H1 (cell line): ENCODE measurements around the gene CFDP1. TPM values are rescaled to one million over a fixed set of nuclear protein-coding genes. Genes with fewer than 3 reads are reported as not detected.

ENCODE experiments used
- CTCF ChIA-PET: fragments of 300-600 bp; sonication (Branson Sonifier 250); formaldehyde crosslinking; loops from one replicate; lab custom pipeline; 2021; ENCODE audit not compliant: partially characterized antibody; lab: Charles Lee
- POLR2A ChIA-PET: fragments of 300-600 bp; sonication (Branson Sonifier 250); formaldehyde crosslinking; loops from one replicate; lab custom pipeline; 2021; ENCODE audit warnings: inconsistent platforms; ENCODE audit not compliant: partially characterized antibody; lab: Charles Lee
- DNase-seq, 2 experiments: peaks; one replicate each; pipeline versions ENCODE4 v3.0.0 to v3.0.0-alpha.2; 2010 to 2022; ENCODE audit warnings: low spot score in 2 of 2, low read depth in 1 of 2, mixed read lengths in 1 of 2
- FAIRE-seq: peaks from 2 replicates; lab custom pipeline; 2011; peaks lifted over from hg19 to GRCh38; lab: Jason Lieb, UNC
- H2AFZ ChIP-seq: 2 replicates; pipeline ENCODE4 v1.8.1; 2012; ENCODE audit warnings: low read length, inconsistent platforms
- H2AK5ac ChIP-seq: 2 replicates; pipeline ENCODE4 v1.6.1; 2013; ENCODE audit warnings: low read depth, low read length
- H2BK120ac ChIP-seq: replicated peaks from 2 replicates; pipeline ENCODE3; 2013; ENCODE audit warnings: low read depth, low read length, inconsistent platforms
- H2BK12ac ChIP-seq: 2 replicates; pipeline ENCODE4 v1.6.1; 2013; ENCODE audit warnings: low read depth, low read length
- H2BK15ac ChIP-seq: 2 replicates; pipeline ENCODE4 v1.6.1; 2013; ENCODE audit warnings: low read length
- H2BK20ac ChIP-seq: 2 replicates; pipeline ENCODE4 v1.6.1; 2013; ENCODE audit warnings: low read length
- H2BK5ac ChIP-seq: 2 replicates; pipeline ENCODE4 v1.6.1; 2013; ENCODE audit warnings: low read depth, low read length
- H3K14ac ChIP-seq: 2 replicates; pipeline ENCODE4 v1.6.1; 2013; ENCODE audit warnings: inconsistent platforms; ENCODE audit not compliant: insufficient read length
- H3K18ac ChIP-seq: 2 replicates; pipeline ENCODE4 v1.6.1; 2013; ENCODE audit warnings: low read length; ENCODE audit errors: extremely low read depth
- H3K23ac ChIP-seq: 2 replicates; pipeline ENCODE4 v1.6.1; 2013; ENCODE audit warnings: inconsistent platforms; ENCODE audit not compliant: insufficient read length
- H3K23me2 ChIP-seq: 2 replicates; pipeline ENCODE4 v1.6.1; 2013; ENCODE audit warnings: low read depth, low read length
- H3K27ac ChIP-seq: 2 replicates; pipeline ENCODE4 v1.6.1; 2011; ENCODE audit warnings: low read depth, low read length, inconsistent platforms
- H3K27me3 ChIP-seq, 4 experiments: replicated peaks in 1 of 4; 1 replicate in 1 of 4; 2 replicates in 3 of 4; pipeline versions ENCODE4 v1.6.1 to v1.8.1; 2011 to 2013; ENCODE audit warnings: low read length in 3 of 4, mild to moderate bottlenecking in 3 of 4, inconsistent platforms in 2 of 4, mixed read lengths in 2 of 4, moderate library complexity in 1 of 4; ENCODE audit not compliant: control insufficient read depth in 3 of 4, insufficient read depth in 3 of 4; ENCODE audit errors: extremely low read depth in 1 of 4
- H3K36me3 ChIP-seq, 4 experiments: 2 replicates each; pipeline versions ENCODE4 v1.6.1 to v1.8.1; 2011 to 2013; ENCODE audit warnings: mild to moderate bottlenecking in 4 of 4, low read length in 3 of 4, moderate library complexity in 2 of 4, control low read depth in 1 of 4, inconsistent platforms in 1 of 4; ENCODE audit not compliant: insufficient read depth in 4 of 4, control insufficient read depth in 2 of 4
- H3K4ac ChIP-seq: replicated peaks from 2 replicates; pipeline ENCODE3; 2013; ENCODE audit warnings: low read length, low read depth, mixed read lengths, inconsistent platforms; ENCODE audit not compliant: insufficient read length
- H3K4me1 ChIP-seq, 4 experiments: replicated peaks in 1 of 4; 1 replicate in 1 of 4; 2 replicates in 3 of 4; pipeline versions ENCODE4 v1.6.1 to v1.8.1; 2011 to 2013; ENCODE audit warnings: low read length in 3 of 4, inconsistent platforms in 2 of 4, mixed read lengths in 1 of 4; ENCODE audit not compliant: insufficient read depth in 4 of 4, control insufficient read depth in 3 of 4
- H3K4me2 ChIP-seq, 2 experiments: 2 replicates each; pipeline versions ENCODE4 v1.6.1 to v1.8.1; 2011 to 2013; ENCODE audit warnings: low read depth in 2 of 2, low read length in 2 of 2, control low read depth in 1 of 2, inconsistent platforms in 1 of 2, mild to moderate bottlenecking in 1 of 2; ENCODE audit not compliant: insufficient read depth in 1 of 2
- H3K4me3 ChIP-seq, 4 experiments: fragments of 200-600, 300-600 bp in 1 of 4; sonication (generic), shearing (Covaris generic), sonication (Bioruptor Twin) in 1 of 4; 2 replicates each; pipeline versions ENCODE4 v1.5.1 to v1.8.1; 2011 to 2016; ENCODE audit warnings: low read length in 4 of 4, low read depth in 3 of 4, control low read depth in 2 of 4, inconsistent platforms in 2 of 4, mild to moderate bottlenecking in 2 of 4, mixed read lengths in 1 of 4, moderate library complexity in 1 of 4; ENCODE audit not compliant: insufficient read depth in 2 of 4; ENCODE audit errors: extremely low read depth in 1 of 4
- H3K56ac ChIP-seq: replicated peaks from 2 replicates; pipeline ENCODE3; 2013; ENCODE audit warnings: low read depth, mild to moderate bottlenecking, mixed read lengths, low read length, inconsistent platforms; ENCODE audit not compliant: insufficient read length
- H3K79me1 ChIP-seq: 2 replicates; pipeline ENCODE4 v1.6.1; 2013; ENCODE audit warnings: low read depth, low read length, control low read depth
- H3K79me2 ChIP-seq, 2 experiments: 2 replicates each; pipeline versions ENCODE4 v1.6.1 to v1.8.1; 2012 to 2013; ENCODE audit warnings: low read length in 2 of 2, mild to moderate bottlenecking in 2 of 2, inconsistent platforms in 1 of 2; ENCODE audit not compliant: insufficient read depth in 2 of 2, control insufficient read depth in 1 of 2
- H3K9ac ChIP-seq, 4 experiments: replicated peaks in 1 of 4; 1 replicate in 1 of 4; 2 replicates in 3 of 4; pipeline versions ENCODE4 v1.6.1 to v1.8.1; 2011 to 2013; ENCODE audit warnings: low read depth in 3 of 4, low read length in 3 of 4, control low read depth in 2 of 4, mild to moderate bottlenecking in 2 of 4, moderate library complexity in 2 of 4, inconsistent platforms in 1 of 4; ENCODE audit errors: extremely low read depth in 1 of 4
- H3K9me3 ChIP-seq, 2 experiments: 2 replicates each; pipeline versions ENCODE4 v1.6.1 to v1.8.1; 2012 to 2013; ENCODE audit warnings: mild to moderate bottlenecking in 2 of 2, moderate library complexity in 2 of 2, control low read depth in 1 of 2, inconsistent platforms in 1 of 2, low read depth in 1 of 2, low read length in 1 of 2, mixed read lengths in 1 of 2; ENCODE audit not compliant: insufficient read depth in 2 of 2
- H4K20me1 ChIP-seq, 2 experiments: replicated peaks in 1 of 2; 2 replicates each; pipeline versions ENCODE3 to v1.8.1; 2011 to 2013; ENCODE audit warnings: inconsistent platforms in 2 of 2, low read length in 2 of 2, mild to moderate bottlenecking in 1 of 2; ENCODE audit not compliant: insufficient read depth in 2 of 2, control insufficient read depth in 1 of 2
- H4K5ac ChIP-seq: 2 replicates; pipeline ENCODE4 v1.6.1; 2013; ENCODE audit warnings: low read length, low read depth, mixed read lengths, inconsistent platforms; ENCODE audit not compliant: insufficient read length
- H4K8ac ChIP-seq: 2 replicates; pipeline ENCODE4 v1.8.0; 2013; ENCODE audit warnings: mild to moderate bottlenecking, moderate library complexity, low read length, inconsistent platforms; ENCODE audit not compliant: insufficient read depth; ENCODE audit errors: extremely low read depth
- H4K91ac ChIP-seq: replicated peaks from 2 replicates; pipeline ENCODE3; 2013; ENCODE audit warnings: low read length, mixed read lengths, inconsistent platforms; ENCODE audit not compliant: insufficient read length
- BACH1 ChIP-seq: IDR thresholded peaks from 2 replicates; pipeline ENCODE4 v1.6.1; 2012; ENCODE audit warnings: low read length, improper control_type of control experiment
- BCL11A ChIP-seq, 2 experiments: IDR thresholded peaks; one replicate each; pipeline ENCODE4 v1.6.1; 2011; ENCODE audit warnings: low read depth in 2 of 2, low read length in 2 of 2, mild to moderate bottlenecking in 2 of 2
- CBX8 ChIP-seq: fragments of 300-800, 300-1000 bp; sonication (generic); IDR thresholded peaks from 2 replicates; pipeline ENCODE4 v1.7.1; 2016; ENCODE audit warnings: low read depth, low read length, borderline replicate concordance
- EZH2 ChIP-seq: fragments of 200-600 bp; sonication (generic); IDR thresholded peaks from 2 replicates; pipeline ENCODE4 v1.7.1; 2012; ENCODE audit warnings: low read depth, mild to moderate bottlenecking, moderate library complexity, low read length, inconsistent platforms; ENCODE audit not compliant: severe bottlenecking
- GABPA ChIP-seq: IDR thresholded peaks from 2 replicates; pipeline ENCODE4 v1.6.1; 2011; ENCODE audit warnings: mild to moderate bottlenecking, low read length, moderate library complexity, borderline replicate concordance; ENCODE audit not compliant: insufficient read depth
- HDAC6 ChIP-seq: IDR thresholded peaks from one replicate; pipeline ENCODE4 v1.7.1; 2012; ENCODE audit warnings: low read depth, mild to moderate bottlenecking, inconsistent platforms, low read length, moderate library complexity
- NANOG ChIP-seq: IDR thresholded peaks from 2 replicates; pipeline ENCODE4 v1.6.1; 2011; ENCODE audit warnings: low read length, low read depth, mild to moderate bottlenecking, inconsistent platforms; ENCODE audit not compliant: insufficient read depth, poor library complexity, severe bottlenecking
- PHF8 ChIP-seq: fragments of 200-600 bp; sonication (generic); conservative IDR thresholded peaks from 2 replicates; pipeline ENCODE4 v1.7.1; 2012; ENCODE audit warnings: low read depth, mild to moderate bottlenecking, inconsistent platforms, low read length, moderate library complexity
- POLR2AphosphoS5 ChIP-seq: IDR thresholded peaks from 2 replicates; pipeline ENCODE4 v1.6.1; 2011; ENCODE audit warnings: low read depth, low read length
- POU5F1 ChIP-seq: IDR thresholded peaks from 2 replicates; pipeline ENCODE4 v1.6.1; 2011; ENCODE audit warnings: low read depth, mild to moderate bottlenecking, low read length, moderate library complexity
- RAD21 ChIP-seq, 2 experiments: IDR thresholded peaks in 1 of 2; conservative IDR thresholded peaks in 1 of 2; 2 replicates each; pipeline ENCODE4 v1.6.1; 2011; ENCODE audit warnings: low read depth in 2 of 2, low read length in 2 of 2, improper control_type of control experiment in 1 of 2, inconsistent platforms in 1 of 2, mild to moderate bottlenecking in 1 of 2, moderate library complexity in 1 of 2
- TAF7 ChIP-seq: optimal IDR thresholded peaks from 2 replicates; pipeline ENCODE3; 2011; ENCODE audit warnings: low read depth, mild to moderate bottlenecking, inconsistent platforms, low read length, moderate library complexity, borderline replicate concordance
- TBP ChIP-seq: IDR thresholded peaks from 2 replicates; pipeline ENCODE4 v1.6.1; 2011; ENCODE audit warnings: low read depth, low read length, improper control_type of control experiment
- WGBS, 2 experiments: shearing (Covaris generic) in 1 of 2; methylation state at CpG; one replicate each; pipeline versions ENCODE4 v1.1.6 to v1.1.7; 2013 to 2015; ENCODE audit warnings: low lambda C conversion rate in 2 of 2, mixed read lengths in 2 of 2, inconsistent platforms in 1 of 2, low coverage in 1 of 2, missing lambda C conversion rate in 1 of 2; ENCODE audit not compliant: insufficient replicate concordance in 2 of 2, insufficient coverage in 1 of 2, insufficient read length in 1 of 2; ENCODE audit errors: extremely low coverage in 1 of 2, missing lambda C conversion rate in 1 of 2; 5-methylcytosine and 5-hydroxymethylcytosine counted together
- polyA plus RNA-seq, 7 experiments: library from polyadenylated mRNA; depleted of rRNA in 3 of 7; stranded (reverse) in 5 of 7; unstranded in 2 of 7; fragments of >200 nt in 5 of 7; fragments of 200-250 nt in 2 of 7; gene quantifications; 1 replicate in 5 of 7; 2 replicates in 1 of 7; 4 replicates in 1 of 7; pipeline versions ENCODE4 v1.2.1 to v1.2.3, GENCODE V29; 2011 to 2013; ENCODE audit warnings: missing spikeins in 2 of 7, mixed read lengths in 2 of 7
- total RNA-seq: library from RNA; stranded (reverse); fragmentation: NEBNext Ultra II Directional; extraction: Animal tissue kit (Norgen Biotek cat#: 25700); gene quantifications from 2 replicates; pipeline ENCODE4 v1.2.1, GENCODE V29; 2021

The CFDP1 gene
- total and polyA plus RNA-seq, 2 of the 8 experiments (the other 6 are each of a cell fraction or from before 2014, with no cell fraction given): 25.5 to 77.3 TPM

- Histone ChIP-seq H3K9ac (no peak overlapping the region), H3K79me2 (0 out of 4 replicates have a peak, but pooled peaks cover 0 to 3% of the 10 kb centered on the region in 2 experiments), H3K79me1 (no peaks in the 10 kb centered on the region), H3K23ac (no peak overlapping the region), H4K20me1 (peaks cover 0 to 3% of the 10 kb centered on the region in 2 experiments), H2BK120ac (no peak overlapping the region), H3K4me3 (no peak overlapping the region), H2BK5ac (no peak overlapping the region), H2BK15ac (no peak overlapping the region), H3K4me2 (no peak overlapping the region), H4K8ac (no peak overlapping the region), H3K4me1 (no peaks in the 10 kb centered on the region), H4K91ac (no peak overlapping the region), H2AFZ (no peak overlapping the region), H2BK12ac (no peak overlapping the region), H3K14ac (no peak overlapping the region), H2AK5ac (no peak overlapping the region), H2BK20ac (no peak overlapping the region), H3K27ac (no peak overlapping the region), H3K9me3 (no peaks in the 10 kb centered on the region), H3K4ac (no peak overlapping the region), H3K56ac (no peak overlapping the region), H3K27me3 (no peaks in the 10 kb centered on the region), H3K18ac (no peak overlapping the region), H3K36me3 (peaks cover 0 to 7% (median 1%) of the 10 kb centered on the region in 4 experiments; a peak in 3 of 8 replicates), H3K23me2 (no peaks in the 10 kb centered on the region), H4K5ac (no peak overlapping the region)
- ChIA-PET CTCF (interaction anchor here (0.6 to 5.4 kb wide), 6 partner anchors 8 to 183 kb away, joined by 3 to 38 read pairs (median 3); no protein-coding TSS in a partner anchor), POLR2A (no interaction called here)
- DNase-seq (no peak), FAIRE-seq (no peak)
- WGBS, 2 experiments: 91% methylated on average over 1 of the region's 1 CpG; no CpG with 5 or more reads in 1 of the 2 experiments
- TF ChIP-seq POU5F1 (no peak), HDAC6 (no peak), RAD21 (IDR thresholded peaks at IDR 0.05 in 1 of 2, conservative IDR thresholded peaks at IDR 0.05 in 1 of 2; ENCODE audit: low read depth in 2 of 2, low read length in 2 of 2) (no peak), CBX8 (no peak), BCL11A (IDR thresholded peaks at IDR 0.05; ENCODE audit: low read depth in 2 of 2, low read length in 2 of 2) (no peak), TBP (no peak), GABPA (no peak), BACH1 (no peak), POLR2AphosphoS5 (no peak), EZH2 (no peak), NANOG (no peak), PHF8 (no peak), TAF7 (no peak)
These were observed 50.2 kb downstream of the CFDP1 start for GRCh38 chr16:75383141-75383540.
